Measurements from ENCODE around the gene SLC17A2. TPM values are rescaled to one million over a fixed set of nuclear protein-coding genes. Genes with fewer than 3 reads are reported as not detected.

The SLC17A2 gene
- total and polyA plus RNA-seq, 2 of the 8 experiments (the other 6 are each of a cell fraction or from before 2014, with no cell fraction given) = not detected

- Histone ChIP-seq H3K27ac (ENCODE audit: low read depth, low read length) (no peak overlapping the region), H2BK120ac (replicated peaks; ENCODE audit: low read depth, low read length) (no peak overlapping the region), H2BK5ac (ENCODE audit: low read depth, low read length) (no peak overlapping the region), H2AFZ (ENCODE audit: low read length) (no peak overlapping the region), H3K9me3 (ENCODE audit: insufficient read depth in 2 of 2, low read depth in 1 of 2, low read length in 1 of 2) (no peaks in the 10 kb centered on the region), H2BK12ac (ENCODE audit: low read depth, low read length) (no peak overlapping the region; the same call in 1 of the 2 replicates), H3K4me3 (ENCODE audit: extremely low read depth in 1 of 4, insufficient read depth in 2 of 4, low read depth in 3 of 4, low read length in 4 of 4) (no peak overlapping the region), H3K23ac (ENCODE audit: insufficient read length) (no peak overlapping the region), H2BK15ac (ENCODE audit: low read length) (no peak overlapping the region), H3K27me3 (replicated peaks in 1 of 4; ENCODE audit: control insufficient read depth in 3 of 4, extremely low read depth in 1 of 4, insufficient read depth in 3 of 4, low read length in 3 of 4) (no peaks in the 10 kb centered on the region), H3K4me1 (replicated peaks in 1 of 4; ENCODE audit: control insufficient read depth in 3 of 4, insufficient read depth in 4 of 4, low read length in 3 of 4) (no peaks in the 10 kb centered on the region), H2AK5ac (ENCODE audit: low read depth, low read length) (no peak overlapping the region), H3K79me2 (ENCODE audit: control insufficient read depth in 1 of 2, insufficient read depth in 2 of 2, low read length in 2 of 2) (no peaks in the 10 kb centered on the region), H3K79me1 (ENCODE audit: low read depth, low read length) (no peaks in the 10 kb centered on the region), H3K23me2 (ENCODE audit: low read depth, low read length) (no peaks in the 10 kb centered on the region), H3K4ac (replicated peaks; ENCODE audit: insufficient read length, low read depth, low read length) (no peak overlapping the region), H3K4me2 (ENCODE audit: insufficient read depth in 1 of 2, low read depth in 2 of 2, low read length in 2 of 2) (no peak overlapping the region), H2BK20ac (ENCODE audit: low read length) (no peak overlapping the region), H3K9ac (replicated peaks in 1 of 4; ENCODE audit: extremely low read depth in 1 of 4, low read depth in 3 of 4, low read length in 3 of 4) (no peak overlapping the region), H4K20me1 (replicated peaks in 1 of 2; ENCODE audit: control insufficient read depth in 1 of 2, insufficient read depth in 2 of 2, low read length in 2 of 2) (no peaks in the 10 kb centered on the region), H3K18ac (ENCODE audit: extremely low read depth, low read length) (no peak overlapping the region), H3K36me3 (ENCODE audit: control insufficient read depth in 2 of 4, insufficient read depth in 4 of 4, low read length in 3 of 4) (no peaks in the 10 kb centered on the region), H4K91ac (replicated peaks; ENCODE audit: insufficient read length, low read length) (no peak overlapping the region), H4K8ac (ENCODE audit: extremely low read depth, insufficient read depth, low read length) (no peak overlapping the region), H3K56ac (replicated peaks; ENCODE audit: insufficient read length, low read depth, low read length) (no peak overlapping the region), H3K14ac (ENCODE audit: insufficient read length) (no peak overlapping the region), H4K5ac (ENCODE audit: insufficient read length, low read depth, low read length) (no peak overlapping the region)
- ChIA-PET POLR2A (ENCODE audit: partially characterized antibody) (no interaction called here), CTCF (ENCODE audit: partially characterized antibody) (interaction anchor here (0.6 to 1.3 kb wide), 3 partner anchors 24 to 197 kb away, joined by 3 to 4 read pairs (median 3); no protein-coding TSS in a partner anchor)
- FAIRE-seq (no peak), DNase-seq (ENCODE audit: low read depth in 1 of 2, low spot score in 2 of 2) (no peak)
- TF ChIP-seq SP1 (IDR thresholded peaks at IDR 0.05; ENCODE audit: low read depth, low read length) = no peak
- no peak for TF ChIP-seq CHD2 (IDR thresholded peaks at IDR 0.05; ENCODE audit: low read length)
- TF ChIP-seq SIN3A (conservative IDR thresholded peaks at IDR 0.05 in 1 of 2, IDR thresholded peaks at IDR 0.05 in 1 of 2; ENCODE audit: low read depth in 1 of 2, low read length in 2 of 2) = no peak
- TF ChIP-seq CTBP2 (IDR thresholded peaks at IDR 0.05; ENCODE audit: borderline replicate concordance, insufficient read depth, insufficient read length, low read length) = no peak
- TF ChIP-seq SIRT6 (IDR thresholded peaks at IDR 0.05; ENCODE audit: low read length) = no peak
- TF ChIP-seq PHF8 (conservative IDR thresholded peaks at IDR 0.05; ENCODE audit: low read depth, low read length) = no peak
- TF ChIP-seq CREB1 (IDR thresholded peaks at IDR 0.05) = no peak
- no peak for TF ChIP-seq CBX5 (IDR thresholded peaks at IDR 0.05; ENCODE audit: low read depth, low read length)
Measured at GRCh38 chr6:25892877-25893276, 37.6 kb downstream of the SLC17A2 start.

Measured in H1 (cell line).